Body of pancreas (tissue), 4 donors: ENCODE data around the gene TAF11L3.
"Not testable (repeated sequence)": the region's sequence is repeated elsewhere in the genome, so short reads cannot be mapped to it uniquely, and the experiment has no call there.

Experiments
- POLR2A ChIP-seq, 3 donors: fragments of 450-650 bp; IDR thresholded peaks; one replicate each; pipeline ENCODE4 v1.6.1; 2016; ENCODE audit warnings: antibody characterized with exemption in 3 of 3, mild to moderate bottlenecking in 2 of 3
- TF ChIP-seq, protein P1 (sequence below), 7 experiments: fragments of 450-650 bp in 4 of 7; fragments of 200-600 bp in 3 of 7; sonication (generic) in 3 of 7; IDR thresholded peaks; one replicate each; pipeline ENCODE4 v1.5.1; 2016 to 2019; ENCODE audit warnings: antibody characterized with exemption in 7 of 7

DNA sequence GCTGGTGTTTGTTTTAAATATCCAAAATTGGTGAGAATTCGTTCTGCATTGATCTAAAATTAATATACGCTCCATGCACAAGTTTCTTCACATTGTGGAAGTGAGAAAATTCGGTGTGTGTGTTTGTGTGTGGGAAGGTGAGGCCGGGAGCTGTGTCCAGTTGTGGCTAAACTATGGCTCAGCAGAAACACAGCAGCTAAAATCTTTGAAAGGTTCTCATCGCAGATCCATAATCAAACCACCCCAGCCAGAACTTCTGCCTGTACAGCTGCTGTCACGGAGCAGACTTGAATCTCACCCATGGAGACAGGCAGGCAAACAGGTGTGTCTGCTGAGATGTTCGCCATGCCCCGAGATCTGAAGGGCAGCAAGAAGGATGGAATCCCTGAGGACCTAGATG lies 20.2 kb upstream of the TAF11L3 start, which contains the start of gene TAF11L2:
- TF ChIP-seq, protein P1, sequence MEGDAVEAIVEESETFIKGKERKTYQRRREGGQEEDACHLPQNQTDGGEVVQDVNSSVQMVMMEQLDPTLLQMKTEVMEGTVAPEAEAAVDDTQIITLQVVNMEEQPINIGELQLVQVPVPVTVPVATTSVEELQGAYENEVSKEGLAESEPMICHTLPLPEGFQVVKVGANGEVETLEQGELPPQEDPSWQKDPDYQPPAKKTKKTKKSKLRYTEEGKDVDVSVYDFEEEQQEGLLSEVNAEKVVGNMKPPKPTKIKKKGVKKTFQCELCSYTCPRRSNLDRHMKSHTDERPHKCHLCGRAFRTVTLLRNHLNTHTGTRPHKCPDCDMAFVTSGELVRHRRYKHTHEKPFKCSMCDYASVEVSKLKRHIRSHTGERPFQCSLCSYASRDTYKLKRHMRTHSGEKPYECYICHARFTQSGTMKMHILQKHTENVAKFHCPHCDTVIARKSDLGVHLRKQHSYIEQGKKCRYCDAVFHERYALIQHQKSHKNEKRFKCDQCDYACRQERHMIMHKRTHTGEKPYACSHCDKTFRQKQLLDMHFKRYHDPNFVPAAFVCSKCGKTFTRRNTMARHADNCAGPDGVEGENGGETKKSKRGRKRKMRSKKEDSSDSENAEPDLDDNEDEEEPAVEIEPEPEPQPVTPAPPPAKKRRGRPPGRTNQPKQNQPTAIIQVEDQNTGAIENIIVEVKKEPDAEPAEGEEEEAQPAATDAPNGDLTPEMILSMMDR (IDR thresholded peaks at IDR 0.05), result not testable (repeated sequence)
- not testable (repeated sequence) for TF ChIP-seq POLR2A (IDR thresholded peaks at IDR 0.05)
